Neuronal stem cell (in vitro differentiated cells): ENCODE results near the gene BCL11B.

Source experiments
- DNase-seq: peaks from one replicate; pipeline ENCODE4 v3.0.0-alpha.2; 2013; ENCODE audit warnings: low spot score
- H2AFZ ChIP-seq: one replicate; pipeline ENCODE4 v1.6.1; 2013; ENCODE audit warnings: mild to moderate bottlenecking, low read length, inconsistent platforms
- H2AK5ac ChIP-seq: 2 replicates; pipeline ENCODE4 v1.6.1; 2013; ENCODE audit warnings: low read depth, mild to moderate bottlenecking, inconsistent platforms, low read length, moderate library complexity, mixed read lengths
- H2BK120ac ChIP-seq: 2 replicates; pipeline ENCODE4 v1.6.1; 2013; ENCODE audit warnings: low read depth, mild to moderate bottlenecking, inconsistent platforms, low read length, moderate library complexity, mixed read lengths
- H2BK12ac ChIP-seq: one replicate; pipeline ENCODE4 v1.6.1; 2013; ENCODE audit warnings: low read length, inconsistent platforms
- H2BK15ac ChIP-seq: 2 replicates; pipeline ENCODE4 v1.6.1; 2013; ENCODE audit warnings: mild to moderate bottlenecking, low read length, inconsistent platforms, mixed read lengths
- H2BK5ac ChIP-seq: one replicate; pipeline ENCODE4 v1.6.1; 2013; ENCODE audit warnings: inconsistent platforms, mild to moderate bottlenecking, low read length, moderate library complexity
- H3K14ac ChIP-seq: one replicate; pipeline ENCODE4 v1.6.1; 2013; ENCODE audit warnings: low read length, inconsistent platforms
- H3K18ac ChIP-seq: 2 replicates; pipeline ENCODE4 v1.6.1; 2013; ENCODE audit warnings: low read length, inconsistent platforms
- H3K23ac ChIP-seq: 2 replicates; pipeline ENCODE4 v1.6.1; 2013; ENCODE audit warnings: low read depth, mild to moderate bottlenecking, mixed read lengths, low read length, inconsistent platforms; ENCODE audit not compliant: poor library complexity
- H3K27ac ChIP-seq: replicated peaks from 3 replicates; pipeline ENCODE4 v1.5.1; 2013; ENCODE audit warnings: low read length, inconsistent platforms
- H3K27me3 ChIP-seq, 3 experiments: 2 replicates each; pipeline ENCODE4 v1.6.1; 2013; ENCODE audit warnings: low read length in 3 of 3, mild to moderate bottlenecking in 2 of 3, inconsistent platforms in 1 of 3, low read depth in 1 of 3, mixed read lengths in 1 of 3, moderate library complexity in 1 of 3; ENCODE audit not compliant: control insufficient read depth in 3 of 3, insufficient read depth in 3 of 3
- H3K36me3 ChIP-seq, 2 donors: replicated peaks in 1 of 2; 2 replicates each; pipeline ENCODE4 v1.6.1; 2013; ENCODE audit warnings: low read length in 2 of 2; ENCODE audit not compliant: control insufficient read depth in 2 of 2, insufficient read depth in 2 of 2
- H3K4ac ChIP-seq: 2 replicates; pipeline ENCODE4 v1.6.1; 2013; ENCODE audit warnings: inconsistent platforms, mild to moderate bottlenecking, low read length, moderate library complexity
- H3K4me1 ChIP-seq, 2 donors: 1 replicate in 1 of 2; 2 replicates in 1 of 2; pipeline ENCODE4 v1.6.1; 2013; ENCODE audit warnings: low read length in 2 of 2, low read depth in 1 of 2; ENCODE audit not compliant: control insufficient read depth in 2 of 2, insufficient read depth in 1 of 2
- H3K4me2 ChIP-seq: one replicate; pipeline ENCODE4 v1.6.1; 2013; ENCODE audit warnings: mild to moderate bottlenecking, low read length, inconsistent platforms; ENCODE audit not compliant: insufficient read depth, poor library complexity, severe bottlenecking
- H3K4me3 ChIP-seq, 2 donors: 2 replicates each; pipeline ENCODE4 v1.5.1; 2013; ENCODE audit warnings: low read length in 2 of 2, mild to moderate bottlenecking in 2 of 2, inconsistent platforms in 1 of 2, moderate library complexity in 1 of 2
- H3K79me1 ChIP-seq: one replicate; pipeline ENCODE4 v1.6.1; 2013; ENCODE audit warnings: low read depth, mild to moderate bottlenecking, inconsistent platforms, low read length, moderate library complexity
- H3K9ac ChIP-seq: one replicate; pipeline ENCODE4 v1.6.1; 2013; ENCODE audit warnings: mild to moderate bottlenecking, low read depth, low read length, inconsistent platforms; ENCODE audit not compliant: poor library complexity
- H3K9me3 ChIP-seq, 2 donors: replicated peaks in 1 of 2; 2 replicates each; pipeline versions ENCODE3 to v1.6.1; 2013; ENCODE audit warnings: low read length in 2 of 2, mild to moderate bottlenecking in 2 of 2, inconsistent platforms in 1 of 2, low read depth in 1 of 2, mixed read lengths in 1 of 2, moderate library complexity in 1 of 2; ENCODE audit not compliant: control insufficient read depth in 2 of 2, insufficient read depth in 1 of 2
- H4K8ac ChIP-seq: one replicate; pipeline ENCODE4 v1.6.1; 2013; ENCODE audit warnings: low read depth, mild to moderate bottlenecking, inconsistent platforms, low read length, moderate library complexity
- H4K91ac ChIP-seq: one replicate; pipeline ENCODE4 v1.6.1; 2013; ENCODE audit warnings: low read length, low read depth, mild to moderate bottlenecking, inconsistent platforms; ENCODE audit not compliant: poor library complexity
- WGBS, 2 donors: extraction: QIAGEN DNeasy Blood & Tissue Kit; methylation state at CpG; one replicate each; pipeline ENCODE4 v1.1.7; 2013; ENCODE audit warnings: missing lambda C conversion rate in 2 of 2, mixed read lengths in 1 of 2; ENCODE audit not compliant: insufficient read length in 2 of 2, insufficient replicate concordance in 1 of 2; ENCODE audit errors: extremely low coverage in 2 of 2; 5-methylcytosine and 5-hydroxymethylcytosine counted together

BCL11B gene

DNA sequence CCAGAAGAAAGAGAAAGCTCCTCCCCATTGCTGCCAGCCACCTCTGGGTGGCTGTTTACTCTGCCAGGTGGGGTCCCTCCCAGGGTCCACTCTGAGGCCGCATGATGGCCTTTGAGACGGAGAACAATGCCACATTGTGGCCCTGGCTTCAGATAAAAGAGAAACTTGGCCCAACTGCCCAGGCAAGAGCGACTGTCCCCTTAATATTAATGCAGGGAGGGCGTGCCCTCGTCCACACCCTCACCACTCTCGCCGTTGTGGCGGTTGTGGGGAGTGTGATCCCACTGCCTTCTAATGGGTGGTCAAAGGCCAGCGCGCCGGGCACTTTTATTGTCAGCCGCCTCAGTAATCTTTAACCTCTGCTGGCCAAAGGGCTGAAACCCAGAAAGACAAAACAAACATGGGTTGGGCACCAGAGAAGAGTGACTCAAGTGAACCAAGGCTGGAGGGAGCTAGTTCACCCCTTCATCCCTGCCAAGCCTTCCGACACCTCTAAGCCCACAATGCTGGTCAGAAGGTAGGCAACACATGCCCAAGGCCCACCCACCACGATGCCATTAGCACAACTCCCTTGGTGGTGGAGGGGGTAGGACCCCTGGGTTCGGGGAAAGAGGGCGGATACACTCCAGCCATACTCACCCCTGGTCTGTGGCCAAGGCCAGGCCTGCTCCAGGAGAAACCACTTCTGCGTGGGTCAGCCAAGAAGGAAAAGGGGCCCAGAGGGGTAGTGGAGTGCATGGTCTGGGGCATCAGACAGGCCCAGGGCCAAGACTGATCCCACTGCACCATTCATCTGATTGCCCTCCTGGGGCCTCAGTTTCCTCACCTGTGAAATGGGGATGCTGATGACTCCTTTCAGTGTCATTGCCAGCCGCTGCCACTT lies 44.5 kb upstream of the BCL11B start:
- Histone ChIP-seq H3K4me2 (no peak overlapping the region), H3K27ac (no peak overlapping the region), H2BK5ac (no peak overlapping the region), H3K9me3 (no peaks in the 10 kb centered on the region), H4K8ac (no peak overlapping the region), H3K4ac (no peak overlapping the region), H3K14ac (no peak overlapping the region), H3K27me3 (peaks cover 0 to 3% (median 0%) of the 10 kb centered on the region in 3 experiments), H2AK5ac (peak overlapping the region; percentile 42), H3K79me1 (no peaks in the 10 kb centered on the region), H3K9ac (no peak overlapping the region), H2BK12ac (no peak overlapping the region), H3K4me3 (peak overlapping the region in 1 of 2 donors; percentile 53), H2BK15ac (no peak overlapping the region), H3K18ac (peak overlapping the region; percentile 66), H4K91ac (no peak overlapping the region), H2BK120ac (no peak overlapping the region), H2AFZ (no peak overlapping the region), H3K4me1 (peaks cover 7 to 10% of the 10 kb centered on the region in 2 donors), H3K23ac (no peak overlapping the region), H3K36me3 (no peaks in the 10 kb centered on the region)
- WGBS, 2 donors = no CpG with 5 or more reads among the region's 18 CpGs
- no peak for DNase-seq

DNA sequence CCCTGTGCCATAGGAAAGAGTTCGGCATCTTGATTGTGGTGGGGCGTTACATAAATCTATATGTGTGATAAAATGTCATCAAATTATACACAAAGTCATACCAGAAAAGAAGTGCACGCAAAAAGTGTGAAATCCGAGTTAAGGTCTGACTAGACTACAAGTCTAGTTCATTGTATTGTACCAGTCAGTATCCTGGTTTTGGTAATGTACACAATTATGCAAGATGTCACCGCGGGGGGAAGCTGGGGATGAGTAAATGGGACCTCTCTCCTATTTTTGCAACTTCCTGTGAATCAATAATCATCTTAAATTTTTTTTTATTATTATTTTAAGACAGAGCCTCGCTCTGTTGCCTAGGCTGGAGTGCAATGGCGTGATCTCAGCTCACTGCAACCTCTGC lies 43.2 kb upstream of the BCL11B start:
- H2BK12ac ChIP-seq = no peak overlapping the region
- no peak overlapping the region for H3K27ac ChIP-seq
- H3K9ac ChIP-seq = no peak overlapping the region
- H3K14ac ChIP-seq = no peak overlapping the region
- no peak for DNase-seq
- H3K4me3 ChIP-seq = no peak overlapping the region
- H2BK5ac ChIP-seq = no peak overlapping the region
- no peak overlapping the region for H2BK120ac ChIP-seq
- no peak overlapping the region for H2BK15ac ChIP-seq
- no peak overlapping the region for H4K91ac ChIP-seq
- H3K4me2 ChIP-seq = no peak overlapping the region
- H2AK5ac ChIP-seq = no peak overlapping the region
- H3K9me3 ChIP-seq = no peaks in the 10 kb centered on the region
- H3K4me1 ChIP-seq = peaks cover 7 to 10% of the 10 kb centered on the region in 2 donors
- no CpG with 5 or more reads among the region's 8 CpGs for WGBS, 2 donors
- H3K23ac ChIP-seq = no peak overlapping the region
- H3K4ac ChIP-seq = no peak overlapping the region
- no peak overlapping the region for H2AFZ ChIP-seq
- no peak overlapping the region for H3K18ac ChIP-seq
- H3K27me3 ChIP-seq = peaks cover 0 to 2% (median 0%) of the 10 kb centered on the region in 3 experiments
- no peak overlapping the region for H4K8ac ChIP-seq
- no peaks in the 10 kb centered on the region for H3K79me1 ChIP-seq
- no peaks in the 10 kb centered on the region for H3K36me3 ChIP-seq

DNA sequence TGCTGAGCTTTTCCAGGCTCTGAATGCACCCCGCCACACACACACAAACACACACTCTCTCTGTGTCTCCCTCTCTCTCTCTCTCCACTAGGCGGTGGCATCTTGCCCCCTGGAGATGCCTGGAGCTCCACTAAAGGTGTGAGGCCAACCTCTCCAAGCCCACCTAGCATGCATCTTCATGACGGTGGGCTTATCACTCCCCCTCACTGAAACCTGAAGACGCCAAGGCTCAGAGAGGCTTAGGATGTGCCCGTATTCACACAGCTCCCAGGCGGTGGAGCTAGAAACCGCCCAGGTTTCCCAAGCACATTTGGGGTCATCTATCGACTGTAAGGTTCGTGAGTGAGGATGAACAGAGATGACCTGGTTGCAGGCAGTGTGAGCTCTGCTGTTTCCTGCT lies 42.6 kb upstream of the BCL11B start:
- Histone ChIP-seq H3K4ac (no peak overlapping the region), H3K23ac (no peak overlapping the region), H3K27ac (no peak overlapping the region), H4K8ac (no peak overlapping the region), H2BK15ac (no peak overlapping the region), H2BK12ac (no peak overlapping the region), H3K4me1 (peaks cover 7 to 10% of the 10 kb centered on the region in 2 donors), H3K36me3 (no peaks in the 10 kb centered on the region), H3K27me3 (peaks cover 0 to 2% (median 0%) of the 10 kb centered on the region in 3 experiments), H3K4me3 (no peak overlapping the region), H2AFZ (no peak overlapping the region), H2AK5ac (no peak overlapping the region), H3K4me2 (no peak overlapping the region), H2BK5ac (no peak overlapping the region), H3K14ac (no peak overlapping the region), H3K9ac (no peak overlapping the region), H2BK120ac (no peak overlapping the region), H3K18ac (no peak overlapping the region), H3K79me1 (no peaks in the 10 kb centered on the region), H4K91ac (no peak overlapping the region), H3K9me3 (no peaks in the 10 kb centered on the region)
- no CpG with 5 or more reads among the region's 9 CpGs for WGBS, 2 donors
- no peak for DNase-seq

DNA sequence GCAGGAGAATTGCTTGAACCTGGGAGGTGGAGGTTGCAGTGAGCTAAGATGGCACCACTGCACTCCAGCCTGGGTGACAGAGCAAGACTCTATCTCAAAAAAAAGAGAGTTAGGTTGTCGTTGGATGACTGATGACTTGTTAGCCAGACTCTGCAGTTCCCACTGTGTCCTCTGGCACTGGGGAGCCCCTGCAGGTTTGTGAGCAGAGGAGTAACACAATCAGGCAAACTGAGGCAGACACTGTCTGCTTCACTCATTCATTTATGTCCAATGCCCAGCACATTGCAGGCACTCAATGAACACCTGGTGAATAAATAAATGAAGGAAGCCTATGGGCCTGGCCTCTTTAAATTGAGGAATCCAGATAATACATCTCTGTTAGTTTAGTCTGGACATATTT lies 41.2 kb upstream of the BCL11B start:
- Histone ChIP-seq H3K14ac (no peak overlapping the region), H4K8ac (no peak overlapping the region), H3K9me3 (no peaks in the 10 kb centered on the region), H2BK12ac (no peak overlapping the region), H2AK5ac (no peak overlapping the region), H3K36me3 (no peaks in the 10 kb centered on the region), H2BK15ac (no peak overlapping the region), H3K4me2 (no peak overlapping the region), H3K27me3 (peaks cover 0 to 2% (median 0%) of the 10 kb centered on the region in 3 experiments), H3K27ac (no peak overlapping the region), H3K23ac (no peak overlapping the region), H4K91ac (no peak overlapping the region), H2BK120ac (no peak overlapping the region), H3K4me1 (peaks cover 3 to 6% of the 10 kb centered on the region in 2 donors), H3K79me1 (no peaks in the 10 kb centered on the region), H3K18ac (no peak overlapping the region), H3K4ac (no peak overlapping the region), H2BK5ac (no peak overlapping the region), H3K4me3 (no peak overlapping the region), H2AFZ (no peak overlapping the region), H3K9ac (no peak overlapping the region)
- WGBS, 2 donors = no CpG with 5 or more reads among the region's 1 CpG
- DNase-seq = no peak
